HL-60 (cell line): ENCODE data around the gene NPW.

Experiments
- DNase-seq, 2 experiments: peaks; one replicate each; pipeline ENCODE4 v3.0.0-alpha.2; 2010 to 2020; ENCODE audit warnings: low read depth in 1 of 2, low spot score in 1 of 2
- H3K27ac ChIP-seq: fragments of 250-450 bp; sonication (Bioruptor Pico); replicated peaks from 2 replicates; pipeline ENCODE4 v1.5.1; 2020; ENCODE audit warnings: mild to moderate bottlenecking, moderate library complexity
- H3K27me3 ChIP-seq: fragments of 250-450 bp; sonication (Bioruptor Pico); 2 replicates; pipeline ENCODE4 v1.5.1; 2021; ENCODE audit warnings: mild to moderate bottlenecking, moderate library complexity; ENCODE audit not compliant: insufficient read depth, poor library complexity, severe bottlenecking
- H3K4me3 ChIP-seq: replicated peaks from 2 replicates; pipeline ENCODE4 v1.5.1; 2011; ENCODE audit warnings: mild to moderate bottlenecking, control low read depth, low read length; ENCODE audit not compliant: insufficient read depth
- GABPA ChIP-seq: IDR thresholded peaks from 2 replicates; pipeline ENCODE4 v1.6.1; 2012; ENCODE audit warnings: low read depth
- POLR2AphosphoS5 ChIP-seq: IDR thresholded peaks from 2 replicates; pipeline ENCODE4 v1.6.1; 2012; ENCODE audit warnings: low read depth
- SPI1 ChIP-seq: IDR thresholded peaks from 2 replicates; pipeline ENCODE4 v1.6.1; 2012; ENCODE audit warnings: low read depth, mild to moderate bottlenecking, borderline replicate concordance
- TF ChIP-seq, protein P1 (sequence below): IDR thresholded peaks from 2 replicates; pipeline ENCODE4 v1.6.1; 2012; ENCODE audit warnings: low read depth; ENCODE audit not compliant: insufficient replicate concordance
- TF ChIP-seq, protein P2 (sequence below): IDR thresholded peaks from one replicate; pipeline ENCODE4 v1.5.1; 2011; ENCODE audit warnings: low read length, control low read depth, inconsistent platforms; ENCODE audit not compliant: insufficient read depth

The NPW gene

DNA sequence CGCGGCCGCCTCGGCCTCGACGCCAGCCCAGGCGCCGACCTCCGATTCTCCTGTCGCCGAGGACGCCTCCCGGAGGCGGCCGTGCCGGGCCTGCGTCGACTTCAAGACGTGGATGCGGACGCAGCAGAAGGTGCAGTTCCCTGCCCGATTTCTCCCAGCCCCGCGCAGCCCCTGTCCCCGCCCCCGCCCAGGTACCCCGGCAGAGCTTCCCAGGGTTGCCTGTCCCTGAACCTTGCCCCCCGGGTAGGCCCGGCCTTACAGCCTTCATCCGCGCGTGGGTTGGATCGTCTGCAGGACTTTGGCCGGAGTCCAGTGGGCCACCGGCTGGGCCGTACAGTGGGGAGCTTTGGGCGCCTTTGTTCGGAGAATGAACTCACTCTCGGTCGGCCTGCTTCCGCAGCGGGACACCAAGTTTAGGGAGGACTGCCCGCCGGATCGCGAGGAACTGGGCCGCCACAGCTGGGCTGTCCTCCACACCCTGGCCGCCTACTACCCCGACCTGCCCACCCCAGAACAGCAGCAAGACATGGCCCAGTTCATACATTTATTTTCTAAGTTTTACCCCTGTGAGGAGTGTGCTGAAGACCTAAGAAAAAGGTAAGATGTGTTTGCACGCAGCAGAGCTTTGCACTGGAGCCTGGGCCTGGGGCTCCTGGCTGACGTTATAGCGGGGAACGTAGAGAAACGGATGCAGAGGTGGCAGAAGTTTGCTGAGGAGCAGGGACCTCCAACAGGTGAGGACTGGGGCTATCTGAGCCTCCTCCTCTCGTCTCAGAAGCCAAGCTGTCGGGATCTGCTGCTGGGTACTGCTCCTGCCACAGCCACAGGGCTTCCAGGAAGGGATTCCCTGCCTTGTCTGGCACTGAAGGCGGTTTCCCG is 35.0 kb upstream of the NPW start:
- peaks cover 38% of the 10 kb centered on the region for H3K27me3 ChIP-seq
- DNase-seq, result no peak
- TF ChIP-seq GABPA, result no peak
- no peak for TF ChIP-seq SPI1
- peak; percentile 12; the same call in 1 of the 2 replicates for TF ChIP-seq POLR2AphosphoS5

DNA sequence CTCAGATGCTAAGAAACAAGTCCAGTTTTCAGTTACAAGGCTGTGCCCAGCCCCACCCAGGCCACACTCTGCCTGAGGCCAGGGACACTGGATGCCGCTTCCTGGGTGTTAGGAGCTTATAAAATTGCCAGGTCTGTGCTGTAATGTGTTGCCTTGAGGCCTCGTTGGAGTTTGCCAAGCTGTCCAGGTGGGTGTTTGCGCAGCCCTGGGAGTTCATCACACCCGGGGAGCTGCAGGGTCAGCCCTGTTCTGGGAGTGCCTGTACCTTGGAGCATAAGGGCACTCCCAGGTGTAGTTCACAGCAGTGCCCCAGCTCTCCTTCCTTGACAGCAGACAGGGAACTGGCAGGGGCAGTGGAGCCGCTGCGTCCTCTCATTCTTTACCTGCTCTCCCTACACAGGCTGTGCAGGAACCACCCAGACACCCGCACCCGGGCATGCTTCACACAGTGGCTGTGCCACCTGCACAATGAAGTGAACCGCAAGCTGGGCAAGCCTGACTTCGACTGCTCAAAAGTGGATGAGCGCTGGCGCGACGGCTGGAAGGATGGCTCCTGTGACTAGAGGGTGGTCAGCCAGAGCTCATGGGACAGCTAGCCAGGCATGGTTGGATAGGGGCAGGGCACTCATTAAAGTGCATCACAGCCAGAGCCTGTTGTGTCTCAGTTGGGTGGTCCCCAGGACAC is 34.0 kb upstream of the NPW start:
- Histone ChIP-seq H3K27ac (no peak overlapping the region), H3K4me3 (no peak overlapping the region), H3K27me3 (peaks cover 34% of the 10 kb centered on the region)
- no peak for DNase-seq
- no peak for TF ChIP-seq POLR2AphosphoS5
- TF ChIP-seq SPI1, result no peak

More for the DNA sequence above, 35.0 kb upstream of the NPW start:
- peak overlapping the region; percentile 88 for H3K4me3 ChIP-seq
- H3K27ac ChIP-seq, result peak overlapping the region; percentile 40

DNA sequence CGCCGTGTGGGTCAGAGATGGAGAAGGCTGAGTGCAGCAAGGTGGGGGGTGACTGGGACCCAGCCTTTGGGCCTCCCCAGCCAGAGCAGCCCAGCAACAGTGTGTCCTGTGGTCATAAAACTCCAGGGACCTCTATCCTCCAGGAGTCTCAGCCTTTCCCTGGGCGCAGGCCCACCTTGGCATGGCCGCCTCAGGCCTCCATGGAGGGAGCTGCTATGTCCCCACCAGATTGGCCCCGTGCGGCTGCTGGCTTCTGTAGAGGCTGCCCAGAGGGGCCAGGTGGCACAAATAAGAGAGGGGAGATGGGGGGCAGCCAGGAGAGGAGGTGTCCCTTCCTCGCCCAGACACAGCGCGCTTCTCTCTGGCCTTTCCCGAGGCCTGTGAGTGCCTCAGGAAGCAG is 32.4 kb upstream of the NPW start:
- H3K27ac ChIP-seq, result no peak overlapping the region
- TF ChIP-seq, protein P1, sequence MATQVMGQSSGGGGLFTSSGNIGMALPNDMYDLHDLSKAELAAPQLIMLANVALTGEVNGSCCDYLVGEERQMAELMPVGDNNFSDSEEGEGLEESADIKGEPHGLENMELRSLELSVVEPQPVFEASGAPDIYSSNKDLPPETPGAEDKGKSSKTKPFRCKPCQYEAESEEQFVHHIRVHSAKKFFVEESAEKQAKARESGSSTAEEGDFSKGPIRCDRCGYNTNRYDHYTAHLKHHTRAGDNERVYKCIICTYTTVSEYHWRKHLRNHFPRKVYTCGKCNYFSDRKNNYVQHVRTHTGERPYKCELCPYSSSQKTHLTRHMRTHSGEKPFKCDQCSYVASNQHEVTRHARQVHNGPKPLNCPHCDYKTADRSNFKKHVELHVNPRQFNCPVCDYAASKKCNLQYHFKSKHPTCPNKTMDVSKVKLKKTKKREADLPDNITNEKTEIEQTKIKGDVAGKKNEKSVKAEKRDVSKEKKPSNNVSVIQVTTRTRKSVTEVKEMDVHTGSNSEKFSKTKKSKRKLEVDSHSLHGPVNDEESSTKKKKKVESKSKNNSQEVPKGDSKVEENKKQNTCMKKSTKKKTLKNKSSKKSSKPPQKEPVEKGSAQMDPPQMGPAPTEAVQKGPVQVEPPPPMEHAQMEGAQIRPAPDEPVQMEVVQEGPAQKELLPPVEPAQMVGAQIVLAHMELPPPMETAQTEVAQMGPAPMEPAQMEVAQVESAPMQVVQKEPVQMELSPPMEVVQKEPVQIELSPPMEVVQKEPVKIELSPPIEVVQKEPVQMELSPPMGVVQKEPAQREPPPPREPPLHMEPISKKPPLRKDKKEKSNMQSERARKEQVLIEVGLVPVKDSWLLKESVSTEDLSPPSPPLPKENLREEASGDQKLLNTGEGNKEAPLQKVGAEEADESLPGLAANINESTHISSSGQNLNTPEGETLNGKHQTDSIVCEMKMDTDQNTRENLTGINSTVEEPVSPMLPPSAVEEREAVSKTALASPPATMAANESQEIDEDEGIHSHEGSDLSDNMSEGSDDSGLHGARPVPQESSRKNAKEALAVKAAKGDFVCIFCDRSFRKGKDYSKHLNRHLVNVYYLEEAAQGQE, result no peak
- no peak for TF ChIP-seq GABPA
- TF ChIP-seq, protein P2, sequence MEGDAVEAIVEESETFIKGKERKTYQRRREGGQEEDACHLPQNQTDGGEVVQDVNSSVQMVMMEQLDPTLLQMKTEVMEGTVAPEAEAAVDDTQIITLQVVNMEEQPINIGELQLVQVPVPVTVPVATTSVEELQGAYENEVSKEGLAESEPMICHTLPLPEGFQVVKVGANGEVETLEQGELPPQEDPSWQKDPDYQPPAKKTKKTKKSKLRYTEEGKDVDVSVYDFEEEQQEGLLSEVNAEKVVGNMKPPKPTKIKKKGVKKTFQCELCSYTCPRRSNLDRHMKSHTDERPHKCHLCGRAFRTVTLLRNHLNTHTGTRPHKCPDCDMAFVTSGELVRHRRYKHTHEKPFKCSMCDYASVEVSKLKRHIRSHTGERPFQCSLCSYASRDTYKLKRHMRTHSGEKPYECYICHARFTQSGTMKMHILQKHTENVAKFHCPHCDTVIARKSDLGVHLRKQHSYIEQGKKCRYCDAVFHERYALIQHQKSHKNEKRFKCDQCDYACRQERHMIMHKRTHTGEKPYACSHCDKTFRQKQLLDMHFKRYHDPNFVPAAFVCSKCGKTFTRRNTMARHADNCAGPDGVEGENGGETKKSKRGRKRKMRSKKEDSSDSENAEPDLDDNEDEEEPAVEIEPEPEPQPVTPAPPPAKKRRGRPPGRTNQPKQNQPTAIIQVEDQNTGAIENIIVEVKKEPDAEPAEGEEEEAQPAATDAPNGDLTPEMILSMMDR, result no peak
- TF ChIP-seq SPI1, result no peak
- no peak for TF ChIP-seq POLR2AphosphoS5
- H3K4me3 ChIP-seq, result no peak overlapping the region
- no peak for DNase-seq
- peaks cover 36% of the 10 kb centered on the region for H3K27me3 ChIP-seq

DNA sequence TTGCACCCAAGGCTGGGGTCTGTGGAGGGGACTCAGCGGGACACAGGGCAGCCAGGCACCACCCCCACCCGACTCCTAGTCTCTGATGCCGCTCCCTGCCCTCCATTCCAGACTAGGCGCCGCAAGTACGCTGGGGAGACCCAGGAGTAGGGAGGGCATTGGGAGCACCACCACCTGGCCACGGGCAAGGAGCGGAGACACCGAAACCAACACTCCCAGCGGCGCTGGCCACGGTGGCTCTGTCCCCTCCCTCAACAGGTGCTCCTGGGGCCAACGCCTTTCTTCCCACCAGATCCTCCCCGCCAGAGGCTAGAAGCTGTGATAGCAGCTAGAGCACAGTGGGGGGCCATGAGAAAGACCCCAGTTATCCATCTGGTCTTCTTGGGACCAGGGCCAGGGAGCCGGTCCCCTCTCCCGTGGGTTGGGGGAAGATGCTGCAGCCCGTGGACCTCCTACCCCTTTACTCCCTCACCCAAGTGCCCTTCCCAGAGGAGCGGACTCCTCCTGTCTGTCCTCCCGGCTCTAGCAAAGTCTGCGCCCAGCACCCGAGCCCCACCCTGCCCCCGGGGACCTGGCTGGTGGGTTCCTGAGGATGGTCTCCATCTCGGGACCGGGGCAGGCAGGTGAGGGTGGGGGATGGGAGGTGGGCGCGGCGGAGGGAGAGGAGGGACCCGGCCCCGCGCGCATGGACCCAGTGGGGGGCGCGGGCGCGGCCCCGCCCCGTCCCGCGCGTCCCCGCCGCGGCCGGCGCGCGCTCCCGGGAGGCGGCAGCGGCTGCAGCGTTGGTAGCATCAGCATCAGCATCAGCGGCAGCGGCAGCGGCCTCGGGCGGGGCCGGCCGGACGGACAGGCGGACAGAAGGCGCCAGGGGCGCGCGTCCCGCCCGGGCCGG is 30.1 kb upstream of the NPW start, which contains the start of gene SYNGR3:
Gene SYNGR3, plus strand, starts transcription at position 762 of the 892 bp plus-strand sequence. CDS start 133 bp downstream, outside the sequence.
- no peak for DNase-seq
- Histone ChIP-seq H3K4me3 (no peak within 1 kb of the TSS; the same call in 1 of the 2 replicates), H3K27ac (no peak within 1 kb of the TSS), H3K27me3 (peaks cover 26% of the 10 kb centered on the region)
- TF ChIP-seq SPI1 (no peak), GABPA (no peak), POLR2AphosphoS5 (no peak)
- TF ChIP-seq, protein P1, result no peak
- TF ChIP-seq, protein P2, result no peak
